GM21528 (cell line): ENCODE measurements around the gene C1QTNF8.

Experiments
- ATAC-seq: cut with Tn5 transposase; IDR thresholded peaks from one replicate; pipeline ENCODE4 v1.9.1; 2021; ENCODE audit warnings: mild to moderate bottlenecking, moderate library complexity; ENCODE audit not compliant: unreplicated experiment, low FRiP score

Gene C1QTNF8, protein sequence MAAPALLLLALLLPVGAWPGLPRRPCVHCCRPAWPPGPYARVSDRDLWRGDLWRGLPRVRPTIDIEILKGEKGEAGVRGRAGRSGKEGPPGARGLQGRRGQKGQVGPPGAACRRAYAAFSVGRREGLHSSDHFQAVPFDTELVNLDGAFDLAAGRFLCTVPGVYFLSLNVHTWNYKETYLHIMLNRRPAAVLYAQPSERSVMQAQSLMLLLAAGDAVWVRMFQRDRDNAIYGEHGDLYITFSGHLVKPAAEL

GRCh38 chr16:1096169-1097082, at the start of gene C1QTNF8:
C1QTNF8 (minus strand) TSS chr16:1096244; CDS start chr16:1094922, 1,322 bp downstream.
- no peak for ATAC-seq

DNA sequence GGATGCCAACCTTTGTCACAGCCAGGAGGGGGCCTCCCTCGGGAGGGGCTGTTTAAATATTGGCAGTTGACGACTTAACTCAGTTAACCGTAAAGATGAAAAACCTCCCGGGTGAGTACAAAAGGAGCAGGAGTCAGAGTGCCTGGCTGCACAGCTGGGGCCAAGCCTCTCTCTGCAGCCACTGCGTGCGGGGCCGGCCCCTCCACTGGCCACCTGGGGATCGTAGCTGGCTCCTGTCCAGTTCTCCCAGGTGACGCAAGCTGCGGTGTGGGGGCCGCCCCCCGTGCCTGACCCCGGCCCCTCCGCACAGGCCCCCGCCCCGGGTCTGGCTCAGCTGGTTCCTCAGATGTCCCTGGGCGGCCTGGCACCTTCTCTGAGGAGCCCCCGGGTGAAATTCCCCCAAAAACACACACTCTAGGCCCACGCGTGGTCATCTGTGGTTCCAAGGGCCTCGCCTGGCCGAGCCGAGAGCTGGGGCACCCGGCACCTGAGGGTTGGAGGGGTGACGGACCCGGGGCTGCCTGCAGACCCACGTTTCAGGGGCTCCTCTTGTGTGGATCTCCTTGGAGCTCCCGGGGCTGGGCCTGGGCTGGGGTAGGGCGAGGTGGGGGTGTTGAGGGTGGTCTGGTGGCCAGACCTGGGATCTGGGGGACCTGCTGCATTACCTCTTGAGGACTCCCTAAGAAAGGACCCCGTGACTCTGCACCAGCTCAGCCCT, 49.5 kb upstream of the C1QTNF8 start:
- no peak for ATAC-seq

- no peak for ATAC-seq
These were observed 48.7 kb upstream of the C1QTNF8 start for GRCh38 chr16:1144476-1145382.

- no peak for ATAC-seq
These were observed 47.9 kb upstream of the C1QTNF8 start for GRCh38 chr16:1143761-1144450.

DNA sequence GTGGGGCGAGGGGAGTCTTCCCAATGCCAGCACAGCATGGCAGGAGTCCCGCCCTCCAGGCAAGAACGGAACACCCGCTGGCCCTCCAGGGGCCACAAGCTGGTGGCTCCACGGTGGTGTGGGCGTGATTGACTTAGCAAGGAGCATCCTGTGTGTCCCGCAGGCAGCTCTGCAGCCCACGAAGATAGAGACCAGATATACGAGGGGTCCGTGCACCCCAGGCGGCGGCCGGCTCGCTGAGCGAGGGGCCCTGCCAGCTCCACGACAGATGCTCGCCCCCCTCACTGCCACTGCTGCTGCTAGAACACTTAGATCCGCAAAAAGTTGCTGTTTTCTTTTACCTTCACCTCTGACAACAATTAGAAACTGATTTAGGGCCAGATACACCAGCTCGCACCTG, 46.9 kb upstream of the C1QTNF8 start:
- no peak for ATAC-seq

- ATAC-seq = no peak
These were observed 45.7 kb upstream of the C1QTNF8 start for GRCh38 chr16:1141716-1142115.

- ATAC-seq = no peak
These were observed 45.1 kb upstream of the C1QTNF8 start for GRCh38 chr16:1141191-1141590.

GRCh38 chr16:1140582-1141162, 44.6 kb upstream of the C1QTNF8 start:
- no peak for ATAC-seq

- ATAC-seq = no peak
These were observed 41.6 kb upstream of the C1QTNF8 start for GRCh38 chr16:1137604-1138003.

- no peak for ATAC-seq
These were observed 39.4 kb upstream of the C1QTNF8 start for GRCh38 chr16:1135459-1135825.

DNA sequence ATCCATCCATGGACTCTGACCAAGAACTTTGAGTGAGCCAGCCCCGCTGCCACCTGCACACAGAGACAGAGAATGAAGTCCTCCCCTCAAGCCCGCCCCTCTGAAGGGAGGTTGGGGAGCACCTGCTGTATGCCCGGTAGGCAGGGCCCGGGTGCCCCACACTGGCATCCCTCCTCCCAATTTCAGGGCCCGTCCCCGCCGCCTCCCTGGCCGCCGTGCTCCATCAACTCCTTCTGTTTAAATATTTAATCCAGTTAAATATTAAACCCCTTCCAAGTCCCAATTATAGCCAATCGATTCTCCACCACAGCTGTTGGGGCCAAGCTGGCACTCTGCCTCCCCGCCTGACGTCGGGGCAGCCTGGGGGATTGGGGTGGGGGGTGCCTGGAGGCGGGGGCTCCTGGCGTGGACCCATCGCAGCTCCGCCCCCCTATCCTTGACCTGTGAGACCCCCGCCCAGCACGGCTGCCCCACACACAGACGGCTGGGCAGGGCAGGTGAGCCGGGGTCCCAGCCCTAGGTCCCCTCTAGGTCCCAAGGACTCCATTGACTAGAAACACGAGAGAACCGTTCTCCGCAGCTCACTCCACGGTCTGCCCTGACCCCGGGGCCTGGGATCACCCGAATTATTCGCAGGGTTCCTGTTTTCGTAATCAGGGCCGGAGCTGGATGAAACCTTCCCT, 38.9 kb upstream of the C1QTNF8 start:
- no peak for ATAC-seq

- no peak for ATAC-seq
These were observed 37.9 kb upstream of the C1QTNF8 start for GRCh38 chr16:1133810-1134520.

DNA sequence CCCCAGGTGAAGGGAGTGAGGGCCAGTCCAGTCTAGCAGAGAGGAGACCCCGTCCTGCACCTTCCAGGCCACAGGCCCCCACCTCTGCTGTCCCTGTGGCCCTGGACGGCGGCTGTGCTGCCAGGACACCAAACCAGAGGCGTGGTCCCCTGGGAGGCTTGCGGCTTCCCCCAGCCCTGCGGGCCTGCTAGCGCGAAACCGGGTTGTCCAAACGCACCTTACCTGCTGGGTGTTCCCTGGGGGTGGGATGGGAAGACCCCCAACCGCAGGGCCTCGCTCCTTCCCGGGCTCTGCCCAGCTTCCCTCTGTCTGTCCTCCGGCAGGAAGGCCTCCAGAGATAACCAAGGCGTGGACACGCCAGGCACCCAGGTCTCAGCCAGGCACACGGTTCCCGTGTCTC, 37.2 kb upstream of the C1QTNF8 start:
- ATAC-seq = no peak

GRCh38 chr16:1132431-1132830, 36.4 kb upstream of the C1QTNF8 start:
- ATAC-seq = no peak

GRCh38 chr16:1131378-1131994, 35.4 kb upstream of the C1QTNF8 start:
- ATAC-seq = no peak

DNA sequence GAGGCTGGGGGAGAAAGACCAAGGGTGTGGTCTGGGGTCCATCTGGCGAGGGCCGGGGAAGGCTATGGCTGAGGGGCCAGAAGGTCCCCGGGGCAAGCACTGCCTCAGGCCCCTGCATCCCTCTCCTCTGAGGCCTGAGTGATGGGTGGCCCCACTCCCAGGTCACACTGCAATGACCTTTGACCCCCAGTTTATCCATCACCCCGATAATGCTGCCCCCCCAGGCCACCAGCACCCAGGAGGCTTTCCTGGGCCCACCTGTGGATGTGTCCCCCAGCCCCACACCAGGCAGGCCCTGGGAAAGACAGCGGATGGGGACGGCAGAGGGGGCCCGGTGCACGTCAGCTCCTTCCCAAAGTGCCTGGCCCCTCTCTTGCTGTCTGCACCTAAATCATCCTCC, 34.3 kb upstream of the C1QTNF8 start:
- ATAC-seq = no peak

GRCh38 chr16:1129106-1129960, 33.3 kb upstream of the C1QTNF8 start:
- no peak for ATAC-seq
